GM12891 (cell line): ENCODE results near the gene ASB16.

ENCODE experiments used
- PAX5 ChIP-seq: IDR thresholded peaks from 2 replicates; pipeline ENCODE4 v1.6.1; 2011; ENCODE audit warnings: low read length, moderate library complexity, mild to moderate bottlenecking; ENCODE audit not compliant: insufficient read depth, severe bottlenecking
- POLR2A ChIP-seq: IDR thresholded peaks from 2 replicates; pipeline ENCODE4 v1.6.1; 2011; ENCODE audit warnings: low read depth, low read length, control low read depth
- POLR2AphosphoS5 ChIP-seq: IDR thresholded peaks from 2 replicates; pipeline ENCODE4 v1.6.1; 2011; ENCODE audit warnings: low read depth, low read length, control low read depth
- POU2F2 ChIP-seq: IDR thresholded peaks from 2 replicates; pipeline ENCODE4 v1.6.1; 2011; ENCODE audit warnings: low read depth, mild to moderate bottlenecking, control low read depth, low read length, moderate library complexity
- TAF1 ChIP-seq: IDR thresholded peaks from 2 replicates; pipeline ENCODE4 v1.6.1; 2011; ENCODE audit warnings: low read depth, low read length, control low read depth

- TF ChIP-seq POLR2A (no peak), POLR2AphosphoS5 (no peak), TAF1 (no peak), POU2F2 (no peak), PAX5 (no peak)
These were observed 23.8 kb upstream of the ASB16 start for GRCh38 chr17:44146375-44147346.
